Cardiac muscle cell (in vitro differentiated cells and primary cell): ENCODE measurements around the gene NAA16. TPM values are rescaled to one million over a fixed set of nuclear protein-coding genes. Genes with fewer than 3 reads are reported as not detected.

Experiments
- DNase-seq, 2 donors: peaks; one replicate each; pipeline versions ENCODE4 v3.0.0 to v3.0.0-alpha.2; 2010 to 2017; ENCODE audit warnings: low read depth in 1 of 2, low spot score in 1 of 2
- H3K27ac ChIP-seq: fragments of 200-600 bp; sonication (generic); 2 replicates; pipeline ENCODE4 v1.5.1; 2016
- H3K27me3 ChIP-seq: fragments of 200-600 bp; sonication (generic); 2 replicates; pipeline ENCODE4 v1.6.0; 2016; ENCODE audit warnings: control low read depth
- H3K36me3 ChIP-seq: fragments of 200-600 bp; sonication (generic); 2 replicates; pipeline ENCODE4 v1.5.1; 2016; ENCODE audit warnings: control low read depth
- H3K4me1 ChIP-seq: fragments of 200-600 bp; sonication (generic); 2 replicates; pipeline ENCODE4 v1.8.1; 2017; ENCODE audit warnings: low read depth, mild to moderate bottlenecking, mixed run types
- H3K4me3 ChIP-seq: fragments of 200-600 bp; sonication (generic); 2 replicates; pipeline ENCODE4 v1.5.1; 2016; ENCODE audit warnings: mild to moderate bottlenecking
- H3K9me3 ChIP-seq: fragments of 200-600 bp; sonication (generic); 2 replicates; pipeline ENCODE4 v1.5.1; 2017; ENCODE audit warnings: low read depth, mild to moderate bottlenecking, control low read depth
- polyA plus RNA-seq: library from polyadenylated mRNA; unstranded; fragments of >200 nt; fragmentation: Nextera tagmentation; extraction: Ambion mirVana; gene quantifications from 2 replicates; pipeline ENCODE4 v1.2.1, GENCODE V29; 2016
- total RNA-seq: library from RNA; depleted of rRNA; stranded (reverse); fragments of >200 nt; gene quantifications from 2 replicates; pipeline ENCODE4 v1.2.3, GENCODE V29; 2016
- TF ChIP-seq, protein P1 (sequence below): IDR thresholded peaks from 2 replicates; pipeline ENCODE4 v1.5.1; 2012; ENCODE audit warnings: low read depth, mild to moderate bottlenecking, low read length

The NAA16 gene
- total and polyA plus RNA-seq, 2 experiments from 2014 or later, result 15.5 to 19.8 TPM

DNA sequence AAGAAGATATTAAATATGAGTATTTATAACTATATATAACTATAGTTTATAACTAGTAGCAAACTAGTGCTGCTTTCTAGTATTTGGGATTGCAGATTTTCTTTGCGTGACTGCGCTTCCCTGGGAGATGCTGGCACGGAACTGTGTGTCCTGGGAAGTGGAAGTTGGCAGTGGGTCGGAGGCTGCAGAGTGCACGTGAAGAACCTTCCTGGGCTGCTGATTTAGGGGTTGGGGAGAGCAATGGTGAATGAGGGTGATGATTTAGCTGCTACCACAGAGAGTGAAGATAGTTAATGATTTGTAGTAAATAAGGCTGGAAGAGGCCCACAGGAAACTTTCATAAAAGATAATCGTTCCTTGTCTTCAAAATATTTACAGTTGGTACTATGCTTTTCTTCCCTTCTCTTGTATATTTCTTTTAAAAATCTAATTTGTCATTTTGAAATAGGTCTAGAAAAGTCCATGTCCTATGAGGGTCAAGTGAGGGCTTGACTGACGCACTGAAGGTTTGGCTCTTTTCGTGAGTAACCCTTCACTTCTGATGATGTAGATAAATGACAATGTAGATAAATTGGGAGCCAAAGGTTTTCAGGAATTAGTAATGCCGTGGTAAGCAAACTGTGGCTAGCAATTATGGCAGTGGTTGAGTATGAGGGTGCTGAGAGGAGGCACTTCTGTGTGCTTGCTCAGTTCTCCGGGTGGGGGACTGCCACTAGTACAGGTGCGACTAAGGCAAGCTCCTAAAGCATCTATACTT is 3.0 kb upstream of the NAA16 start:
- Histone ChIP-seq H3K9me3 (no peaks in the 10 kb centered on the region), H3K36me3 (no peaks in the 10 kb centered on the region), H3K4me3 (no peak overlapping the region), H3K4me1 (peaks cover 7% of the 10 kb centered on the region), H3K27ac (no peak overlapping the region), H3K27me3 (no peaks in the 10 kb centered on the region)
- TF ChIP-seq, protein P1, sequence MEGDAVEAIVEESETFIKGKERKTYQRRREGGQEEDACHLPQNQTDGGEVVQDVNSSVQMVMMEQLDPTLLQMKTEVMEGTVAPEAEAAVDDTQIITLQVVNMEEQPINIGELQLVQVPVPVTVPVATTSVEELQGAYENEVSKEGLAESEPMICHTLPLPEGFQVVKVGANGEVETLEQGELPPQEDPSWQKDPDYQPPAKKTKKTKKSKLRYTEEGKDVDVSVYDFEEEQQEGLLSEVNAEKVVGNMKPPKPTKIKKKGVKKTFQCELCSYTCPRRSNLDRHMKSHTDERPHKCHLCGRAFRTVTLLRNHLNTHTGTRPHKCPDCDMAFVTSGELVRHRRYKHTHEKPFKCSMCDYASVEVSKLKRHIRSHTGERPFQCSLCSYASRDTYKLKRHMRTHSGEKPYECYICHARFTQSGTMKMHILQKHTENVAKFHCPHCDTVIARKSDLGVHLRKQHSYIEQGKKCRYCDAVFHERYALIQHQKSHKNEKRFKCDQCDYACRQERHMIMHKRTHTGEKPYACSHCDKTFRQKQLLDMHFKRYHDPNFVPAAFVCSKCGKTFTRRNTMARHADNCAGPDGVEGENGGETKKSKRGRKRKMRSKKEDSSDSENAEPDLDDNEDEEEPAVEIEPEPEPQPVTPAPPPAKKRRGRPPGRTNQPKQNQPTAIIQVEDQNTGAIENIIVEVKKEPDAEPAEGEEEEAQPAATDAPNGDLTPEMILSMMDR, result no peak
- no peak for DNase-seq

DNA sequence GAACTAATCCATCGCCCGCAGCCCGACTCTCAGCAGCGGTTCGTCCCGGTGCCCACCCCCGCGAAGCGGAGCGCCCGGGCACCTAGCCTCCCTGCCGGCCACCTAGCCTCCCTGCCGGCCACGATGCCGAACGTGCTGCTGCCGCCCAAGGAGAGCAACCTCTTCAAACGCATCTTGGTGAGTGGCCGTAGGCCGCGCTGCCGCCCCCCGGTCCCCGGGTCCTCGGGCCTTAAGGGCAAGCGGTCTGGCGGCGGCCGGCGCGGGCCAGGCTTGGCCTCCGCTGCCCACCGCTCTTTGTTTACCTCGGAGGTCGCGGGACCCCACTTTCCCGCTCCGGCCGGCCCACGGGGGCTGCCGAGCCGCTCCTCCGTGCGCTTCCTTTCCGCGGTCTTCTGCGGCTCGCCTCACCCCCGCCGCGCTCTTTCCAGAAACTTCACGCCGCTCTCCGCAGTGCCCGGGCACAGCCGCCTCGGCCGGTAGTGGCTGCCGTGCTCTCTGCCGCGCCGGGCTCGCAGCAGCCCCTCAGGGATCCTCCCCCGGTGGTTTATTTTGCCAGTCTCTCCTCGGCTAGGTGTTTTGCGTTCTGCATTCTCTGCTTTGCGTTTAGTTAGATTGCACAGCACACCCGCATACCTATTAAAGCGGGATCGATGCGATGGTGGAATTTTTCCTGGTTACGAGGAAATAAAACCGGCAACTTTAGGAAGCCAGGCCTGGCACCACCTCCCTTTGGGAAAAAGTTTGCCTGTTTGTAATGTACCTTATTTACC is 524 bp downstream of the NAA16 start:
- H3K9me3 ChIP-seq, result no peaks in the 10 kb centered on the region
- H3K4me3 ChIP-seq, result peak overlapping the region; percentile 92
- H3K4me1 ChIP-seq, result peaks cover 22% of the 10 kb centered on the region
- H3K36me3 ChIP-seq, result no peaks in the 10 kb centered on the region
- DNase-seq, result peak; percentile 42 to 65
- TF ChIP-seq, protein P1, result no peak
- H3K27ac ChIP-seq, result peak overlapping the region; percentile 86
- H3K27me3 ChIP-seq, result no peaks in the 10 kb centered on the region

DNA sequence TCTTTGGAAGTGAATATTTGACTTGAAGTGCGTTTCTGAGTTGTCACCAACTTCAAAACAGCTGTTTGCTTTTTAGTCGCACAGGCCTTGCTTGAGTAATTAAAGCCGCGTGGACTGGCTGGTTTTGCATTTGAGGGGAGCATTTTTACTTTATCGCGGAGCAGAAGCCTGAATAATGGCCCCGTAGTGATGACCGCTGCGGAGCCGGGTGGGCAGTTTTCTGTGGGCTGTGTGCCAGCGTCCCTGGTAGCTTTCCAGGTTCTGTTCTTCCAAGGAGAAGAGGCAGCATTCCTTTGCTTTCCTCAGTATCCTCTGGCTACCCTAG is 1.1 kb downstream of the NAA16 start:
- DNase-seq, result peak; percentile 59
- Histone ChIP-seq H3K27ac (peak overlapping the region; percentile 86), H3K4me3 (peak overlapping the region; percentile 92), H3K36me3 (no peaks in the 10 kb centered on the region), H3K4me1 (peaks cover 22% of the 10 kb centered on the region), H3K9me3 (no peaks in the 10 kb centered on the region), H3K27me3 (no peaks in the 10 kb centered on the region)
- TF ChIP-seq, protein P1, result no peak

DNA sequence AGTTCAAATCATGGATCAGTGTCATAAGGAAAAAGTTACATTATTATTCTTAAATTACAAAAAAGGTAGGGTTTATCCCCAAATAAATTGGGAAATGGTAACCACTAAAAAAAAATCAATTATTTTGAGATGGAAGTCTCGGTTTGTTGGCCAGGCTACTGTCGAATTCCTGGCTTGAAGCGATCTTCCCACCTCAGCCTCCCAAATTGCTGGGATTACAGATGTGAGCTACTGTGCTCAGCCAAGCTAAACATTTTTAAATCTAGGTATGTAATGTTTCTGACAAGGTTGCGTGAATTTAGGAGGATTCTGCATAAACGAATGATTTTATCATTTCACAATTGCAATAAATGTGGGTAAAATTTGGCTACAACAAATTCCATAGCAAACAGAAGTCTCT is 2.0 kb downstream of the NAA16 start:
- Histone ChIP-seq H3K4me1 (peaks cover 22% of the 10 kb centered on the region), H3K9me3 (no peaks in the 10 kb centered on the region), H3K27me3 (no peaks in the 10 kb centered on the region), H3K36me3 (no peaks in the 10 kb centered on the region), H3K4me3 (peak overlapping the region; percentile 92), H3K27ac (no peak overlapping the region)
- DNase-seq, result no peak
- TF ChIP-seq, protein P1, result no peak

DNA sequence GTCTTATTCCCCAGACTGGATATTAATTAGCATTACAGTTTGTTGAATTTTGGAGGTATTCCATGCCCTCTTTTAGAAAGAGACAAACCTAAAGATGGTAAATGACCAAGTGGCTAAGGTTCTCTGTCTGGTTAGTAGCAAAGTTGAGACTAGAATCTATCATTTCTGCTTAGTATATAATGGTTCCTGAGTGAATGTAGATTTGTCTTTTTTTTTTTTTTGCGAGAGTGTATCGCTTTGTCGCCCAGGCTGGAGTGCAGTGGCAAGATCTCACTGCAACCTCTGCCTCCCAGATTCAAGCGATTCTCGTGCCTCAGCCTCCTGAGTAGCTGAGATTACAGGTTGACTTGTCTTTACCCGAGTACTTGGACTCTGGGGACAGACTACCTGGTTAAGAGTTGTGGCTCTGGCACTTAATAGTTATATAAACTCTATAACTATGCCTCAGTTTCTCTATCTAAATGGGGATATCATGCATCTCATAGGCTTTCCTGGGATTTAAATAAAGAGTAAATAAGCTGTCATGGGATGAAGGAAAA is 2.7 kb downstream of the NAA16 start:
- H3K27me3 ChIP-seq, result no peaks in the 10 kb centered on the region
- H3K27ac ChIP-seq, result no peak overlapping the region
- DNase-seq, result no peak
- H3K4me1 ChIP-seq, result peaks cover 22% of the 10 kb centered on the region
- TF ChIP-seq, protein P1, result no peak
- H3K9me3 ChIP-seq, result no peaks in the 10 kb centered on the region
- H3K4me3 ChIP-seq, result peak overlapping the region; percentile 92
- no peaks in the 10 kb centered on the region for H3K36me3 ChIP-seq
